ENCODE data around the gene BRAT1.

- TF ChIP-seq CTCF (IDR thresholded peaks at IDR 0.05; ENCODE audit: low read length) (no peak), EZH2 (optimal IDR thresholded peaks at IDR 0.05; ENCODE audit: low read depth, low read length) (no peak), EZH2phosphoT487 (IDR thresholded peaks at IDR 0.05; ENCODE audit: low read length) (no peak)
These were observed 31.1 kb upstream of the BRAT1 start for GRCh38 chr7:2586326-2587020.
